HepG2 (cell line): ENCODE measurements around the gene MIEF1. TPM values are rescaled to one million over a fixed set of nuclear protein-coding genes. Genes with fewer than 3 reads are reported as not detected.

Experiments used
- ATF7 ChIP-seq, 2 experiments: fragments of 450-650 bp in 1 of 2; sonication (generic) in 1 of 2; formaldehyde crosslinking in 1 of 2; IDR thresholded peaks; 2 replicates each; pipeline versions ENCODE4 v1.4.0 to v1.6.1; 2016 to 2020; ENCODE audit warnings: antibody characterized with exemption in 1 of 2, mild to moderate bottlenecking in 1 of 2, missing genetic modification reagents in 1 of 2
- GFI1 ChIP-seq: sonication (generic); formaldehyde crosslinking; IDR thresholded peaks from 2 replicates; pipeline ENCODE4 v1.5.0; 2020; ENCODE audit warnings: missing genetic modification reagents, mild to moderate bottlenecking, borderline replicate concordance
- MAFG ChIP-seq: sonication (generic); formaldehyde crosslinking; IDR thresholded peaks from 2 replicates; pipeline ENCODE4 v1.5.1; 2020; ENCODE audit warnings: mild to moderate bottlenecking, missing genetic modification reagents
- NFKBIZ ChIP-seq: IDR thresholded peaks from 2 replicates; pipeline ENCODE4 v1.6.1; 2018; ENCODE audit warnings: missing genetic modification reagents, missing compliant biosample characterization
- POLR2G ChIP-seq: fragments of 200-400 bp; formaldehyde crosslinking; IDR thresholded peaks from 2 replicates; pipeline ENCODE4 v1.6.1; 2018; ENCODE audit warnings: mild to moderate bottlenecking, low read depth, low read length, moderate library complexity
- TOPORS ChIP-seq: sonication (generic); formaldehyde crosslinking; IDR thresholded peaks from 2 replicates; pipeline ENCODE4 v1.8.0; 2023; ENCODE audit warnings: mild to moderate bottlenecking, missing genetic modification reagents
- ZBTB21 ChIP-seq: sonication (generic); formaldehyde crosslinking; IDR thresholded peaks from 2 replicates; pipeline ENCODE4 v1.4.0; 2020; ENCODE audit warnings: missing genetic modification reagents
- ZNF331 ChIP-seq: sonication (generic); formaldehyde crosslinking; IDR thresholded peaks from 2 replicates; pipeline ENCODE4 v1.4.0; 2020; ENCODE audit warnings: missing genetic modification reagents
- polyA plus RNA-seq, 8 experiments: library from polyadenylated mRNA; depleted of rRNA in 3 of 8; stranded (reverse) in 7 of 8; unstranded in 1 of 8; fragments of >200 nt; fragmentation: Illumina TruSeq in 4 of 8; extraction: Trizol in 4 of 8; gene quantifications; 2 replicates each; pipeline versions ENCODE4 v1.2.1 to v1.2.3, GENCODE V29; 2011 to 2016; ENCODE audit warnings: low read depth in 4 of 8, missing spikeins in 1 of 8, mixed read lengths in 1 of 8; ENCODE audit not compliant: insufficient read depth in 1 of 8
- total RNA-seq, 5 experiments: library from RNA; depleted of rRNA; stranded (reverse); fragments of >200 nt; fragmentation: Illumina TruSeq; extraction: Trizol; gene quantifications; 2 replicates each; pipeline ENCODE4 v1.2.3, GENCODE V29; 2016; ENCODE audit warnings: low read depth in 1 of 5
- TF ChIP-seq, protein P1 (sequence below): fragments of 450-650 bp; IDR thresholded peaks from 2 replicates; pipeline ENCODE4 v1.6.1; 2016
- TF ChIP-seq, protein P2 (sequence below): sonication (generic); formaldehyde crosslinking; IDR thresholded peaks from 2 replicates; pipeline ENCODE4 v1.4.0; 2020; ENCODE audit warnings: missing genetic modification reagents, borderline replicate concordance
- TF ChIP-seq, protein P3 (sequence below): sonication (generic); formaldehyde crosslinking; IDR thresholded peaks from one replicate; pipeline ENCODE4 v1.5.1; 2020; ENCODE audit warnings: mild to moderate bottlenecking, missing genetic modification reagents; ENCODE audit errors: not compliant biosample characterization
- TF ChIP-seq, protein P4 (sequence below): conservative IDR thresholded peaks from 2 replicates; pipeline ENCODE4 v1.6.1; 2018; ENCODE audit warnings: missing genetic modification reagents
- TF ChIP-seq, protein P5 (sequence below): IDR thresholded peaks from 2 replicates; pipeline ENCODE4 v1.6.1; 2016; ENCODE audit warnings: missing compliant biosample characterization, missing genetic modification reagents, borderline replicate concordance

MIEF1 gene
- total and polyA plus RNA-seq, 2 of the 13 experiments (the other 11 are each of a cell fraction or from before 2014, with no cell fraction given) = 21.7 to 34.8 TPM

DNA sequence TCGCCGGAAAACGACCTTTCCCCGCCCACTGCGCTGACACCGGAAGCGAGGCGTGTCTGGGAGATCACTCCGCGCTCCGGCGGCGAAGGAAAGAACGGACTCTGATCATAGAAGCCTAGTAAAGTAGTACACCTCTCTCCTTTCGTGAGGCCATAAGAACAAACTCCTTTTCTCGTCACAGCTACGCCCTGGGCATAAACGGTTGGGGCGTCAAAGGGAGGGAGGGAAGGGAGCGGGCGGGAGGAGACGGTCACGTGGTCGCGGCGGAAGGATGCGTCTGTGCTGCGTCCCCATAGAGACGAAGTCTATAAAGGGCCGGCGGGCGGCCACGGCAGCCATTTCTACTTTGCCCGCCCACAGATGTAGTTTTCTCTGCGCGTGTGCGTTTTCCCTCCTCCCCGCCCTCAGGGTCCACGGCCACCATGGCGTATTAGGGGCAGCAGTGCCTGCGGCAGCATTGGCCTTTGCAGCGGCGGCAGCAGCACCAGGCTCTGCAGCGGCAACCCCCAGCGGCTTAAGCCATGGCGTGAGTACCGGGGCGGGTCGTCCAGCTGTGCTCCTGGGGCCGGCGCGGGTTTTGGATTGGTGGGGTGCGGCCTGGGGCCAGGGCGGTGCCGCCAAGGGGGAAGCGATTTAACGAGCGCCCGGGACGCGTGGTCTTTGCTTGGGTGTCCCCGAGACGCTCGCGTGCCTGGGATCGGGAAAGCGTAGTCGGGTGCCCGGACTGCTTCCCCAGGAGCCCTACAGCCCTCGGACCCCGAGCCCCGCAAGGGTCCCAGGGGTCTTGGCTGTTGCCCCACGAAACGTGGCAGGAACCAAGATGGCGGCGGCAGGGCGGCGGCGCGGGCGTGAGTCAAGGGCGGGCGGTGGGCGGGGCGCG is 18.4 kb downstream of the MIEF1 start, which contains the start of gene ATF4 (continued):
- TF ChIP-seq ATF7 (IDR thresholded peaks at IDR 0.05) (no peak), ATF7 (CRISPR knock-in tag; IDR thresholded peaks at IDR 0.05) (no peak), MAFG (CRISPR knock-in tag) (no peak), ZBTB21 (CRISPR knock-in tag) (no peak), POLR2G (peak; percentile 98), TOPORS (no peak; the same call in 1 of the 2 replicates), GFI1 (CRISPR knock-in tag) (peak; percentile 49; the same call in 1 of the 2 replicates), ZNF331 (CRISPR knock-in tag) (peak; percentile 66), NFKBIZ (peak; percentile 86; the same call in 1 of the 2 replicates)
- TF ChIP-seq, protein P1, sequence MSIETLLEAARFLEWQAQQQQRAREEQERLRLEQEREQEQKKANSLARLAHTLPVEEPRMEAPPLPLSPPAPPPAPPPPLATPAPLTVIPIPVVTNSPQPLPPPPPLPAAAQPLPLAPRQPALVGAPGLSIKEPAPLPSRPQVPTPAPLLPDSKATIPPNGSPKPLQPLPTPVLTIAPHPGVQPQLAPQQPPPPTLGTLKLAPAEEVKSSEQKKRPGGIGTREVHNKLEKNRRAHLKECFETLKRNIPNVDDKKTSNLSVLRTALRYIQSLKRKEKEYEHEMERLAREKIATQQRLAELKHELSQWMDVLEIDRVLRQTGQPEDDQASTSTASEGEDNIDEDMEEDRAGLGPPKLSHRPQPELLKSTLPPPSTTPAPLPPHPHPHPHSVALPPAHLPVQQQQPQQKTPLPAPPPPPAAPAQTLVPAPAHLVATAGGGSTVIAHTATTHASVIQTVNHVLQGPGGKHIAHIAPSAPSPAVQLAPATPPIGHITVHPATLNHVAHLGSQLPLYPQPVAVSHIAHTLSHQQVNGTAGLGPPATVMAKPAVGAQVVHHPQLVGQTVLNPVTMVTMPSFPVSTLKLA = 0 out of 2 replicates have a peak, but pooled peaks have one; percentile 34
- TF ChIP-seq, protein P2, sequence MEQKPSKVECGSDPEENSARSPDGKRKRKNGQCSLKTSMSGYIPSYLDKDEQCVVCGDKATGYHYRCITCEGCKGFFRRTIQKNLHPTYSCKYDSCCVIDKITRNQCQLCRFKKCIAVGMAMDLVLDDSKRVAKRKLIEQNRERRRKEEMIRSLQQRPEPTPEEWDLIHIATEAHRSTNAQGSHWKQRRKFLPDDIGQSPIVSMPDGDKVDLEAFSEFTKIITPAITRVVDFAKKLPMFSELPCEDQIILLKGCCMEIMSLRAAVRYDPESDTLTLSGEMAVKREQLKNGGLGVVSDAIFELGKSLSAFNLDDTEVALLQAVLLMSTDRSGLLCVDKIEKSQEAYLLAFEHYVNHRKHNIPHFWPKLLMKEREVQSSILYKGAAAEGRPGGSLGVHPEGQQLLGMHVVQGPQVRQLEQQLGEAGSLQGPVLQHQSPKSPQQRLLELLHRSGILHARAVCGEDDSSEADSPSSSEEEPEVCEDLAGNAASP = peak; percentile 60
- TF ChIP-seq, protein P3, sequence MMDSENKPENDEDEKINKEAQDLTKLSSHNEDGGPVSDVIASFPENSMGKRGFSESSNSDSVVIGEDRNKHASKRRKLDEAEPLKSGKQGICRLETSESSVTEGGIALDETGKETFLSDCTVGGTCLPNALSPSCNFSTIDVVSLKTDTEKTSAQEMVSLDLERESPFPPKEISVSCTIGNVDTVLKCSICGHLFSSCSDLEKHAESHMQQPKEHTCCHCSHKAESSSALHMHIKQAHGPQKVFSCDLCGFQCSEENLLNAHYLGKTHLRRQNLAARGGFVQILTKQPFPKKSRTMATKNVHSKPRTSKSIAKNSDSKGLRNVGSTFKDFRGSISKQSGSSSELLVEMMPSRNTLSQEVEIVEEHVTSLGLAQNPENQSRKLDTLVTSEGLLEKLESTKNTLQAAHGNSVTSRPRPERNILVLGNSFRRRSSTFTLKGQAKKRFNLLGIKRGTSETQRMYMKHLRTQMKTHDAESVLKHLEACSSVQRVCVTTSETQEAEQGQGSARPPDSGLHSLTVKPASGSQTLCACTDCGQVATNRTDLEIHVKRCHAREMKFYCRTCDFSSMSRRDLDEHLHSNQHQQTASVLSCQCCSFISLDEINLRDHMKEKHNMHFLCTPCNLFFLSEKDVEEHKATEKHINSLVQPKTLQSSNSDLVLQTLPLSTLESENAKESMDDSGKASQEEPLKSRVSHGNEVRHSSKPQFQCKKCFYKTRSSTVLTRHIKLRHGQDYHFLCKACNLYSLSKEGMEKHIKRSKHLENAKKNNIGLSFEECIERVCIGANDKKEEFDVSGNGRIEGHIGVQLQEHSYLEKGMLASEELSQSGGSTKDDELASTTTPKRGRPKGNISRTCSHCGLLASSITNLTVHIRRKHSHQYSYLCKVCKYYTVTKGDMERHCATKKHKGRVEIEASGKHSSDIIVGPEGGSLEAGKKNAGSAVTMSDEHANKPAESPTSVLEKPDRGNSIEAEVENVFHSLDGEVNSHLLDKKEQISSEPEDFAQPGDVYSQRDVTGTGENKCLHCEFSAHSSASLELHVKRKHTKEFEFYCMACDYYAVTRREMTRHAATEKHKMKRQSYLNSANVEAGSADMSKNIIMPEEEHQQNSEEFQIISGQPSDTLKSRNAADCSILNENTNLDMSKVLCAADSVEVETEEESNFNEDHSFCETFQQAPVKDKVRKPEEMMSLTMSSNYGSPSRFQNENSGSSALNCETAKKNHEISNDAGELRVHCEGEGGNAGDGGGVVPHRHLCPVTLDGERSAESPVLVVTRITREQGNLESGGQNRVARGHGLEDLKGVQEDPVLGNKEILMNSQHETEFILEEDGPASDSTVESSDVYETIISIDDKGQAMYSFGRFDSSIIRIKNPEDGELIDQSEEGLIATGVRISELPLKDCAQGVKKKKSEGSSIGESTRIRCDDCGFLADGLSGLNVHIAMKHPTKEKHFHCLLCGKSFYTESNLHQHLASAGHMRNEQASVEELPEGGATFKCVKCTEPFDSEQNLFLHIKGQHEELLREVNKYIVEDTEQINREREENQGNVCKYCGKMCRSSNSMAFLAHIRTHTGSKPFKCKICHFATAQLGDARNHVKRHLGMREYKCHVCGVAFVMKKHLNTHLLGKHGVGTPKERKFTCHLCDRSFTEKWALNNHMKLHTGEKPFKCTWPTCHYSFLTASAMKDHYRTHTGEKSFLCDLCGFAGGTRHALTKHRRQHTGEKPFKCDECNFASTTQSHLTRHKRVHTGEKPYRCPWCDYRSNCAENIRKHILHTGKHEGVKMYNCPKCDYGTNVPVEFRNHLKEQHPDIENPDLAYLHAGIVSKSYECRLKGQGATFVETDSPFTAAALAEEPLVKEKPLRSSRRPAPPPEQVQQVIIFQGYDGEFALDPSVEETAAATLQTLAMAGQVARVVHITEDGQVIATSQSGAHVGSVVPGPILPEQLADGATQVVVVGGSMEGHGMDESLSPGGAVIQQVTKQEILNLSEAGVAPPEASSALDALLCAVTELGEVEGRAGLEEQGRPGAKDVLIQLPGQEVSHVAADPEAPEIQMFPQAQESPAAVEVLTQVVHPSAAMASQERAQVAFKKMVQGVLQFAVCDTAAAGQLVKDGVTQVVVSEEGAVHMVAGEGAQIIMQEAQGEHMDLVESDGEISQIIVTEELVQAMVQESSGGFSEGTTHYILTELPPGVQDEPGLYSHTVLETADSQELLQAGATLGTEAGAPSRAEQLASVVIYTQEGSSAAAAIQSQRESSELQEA (CRISPR knock-in tag) = peak; percentile 82
- TF ChIP-seq, protein P4, sequence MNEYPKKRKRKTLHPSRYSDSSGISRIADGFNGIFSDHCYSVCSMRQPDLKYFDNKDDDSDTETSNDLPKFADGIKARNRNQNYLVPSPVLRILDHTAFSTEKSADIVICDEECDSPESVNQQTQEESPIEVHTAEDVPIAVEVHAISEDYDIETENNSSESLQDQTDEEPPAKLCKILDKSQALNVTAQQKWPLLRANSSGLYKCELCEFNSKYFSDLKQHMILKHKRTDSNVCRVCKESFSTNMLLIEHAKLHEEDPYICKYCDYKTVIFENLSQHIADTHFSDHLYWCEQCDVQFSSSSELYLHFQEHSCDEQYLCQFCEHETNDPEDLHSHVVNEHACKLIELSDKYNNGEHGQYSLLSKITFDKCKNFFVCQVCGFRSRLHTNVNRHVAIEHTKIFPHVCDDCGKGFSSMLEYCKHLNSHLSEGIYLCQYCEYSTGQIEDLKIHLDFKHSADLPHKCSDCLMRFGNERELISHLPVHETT (CRISPR knock-in tag) = peak; percentile 52; the same call in 1 of the 2 replicates
- TF ChIP-seq, protein P5, sequence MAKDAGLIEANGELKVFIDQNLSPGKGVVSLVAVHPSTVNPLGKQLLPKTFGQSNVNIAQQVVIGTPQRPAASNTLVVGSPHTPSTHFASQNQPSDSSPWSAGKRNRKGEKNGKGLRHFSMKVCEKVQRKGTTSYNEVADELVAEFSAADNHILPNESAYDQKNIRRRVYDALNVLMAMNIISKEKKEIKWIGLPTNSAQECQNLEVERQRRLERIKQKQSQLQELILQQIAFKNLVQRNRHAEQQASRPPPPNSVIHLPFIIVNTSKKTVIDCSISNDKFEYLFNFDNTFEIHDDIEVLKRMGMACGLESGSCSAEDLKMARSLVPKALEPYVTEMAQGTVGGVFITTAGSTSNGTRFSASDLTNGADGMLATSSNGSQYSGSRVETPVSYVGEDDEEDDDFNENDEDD (CRISPR knock-in tag) = peak; percentile 5; the same call in 1 of the 2 replicates
